Measurements from ENCODE around the gene DPRX.

DPRX gene

GRCh38 chr19:53631949-53632407 lies at the start of gene DPRX:
DPRX (plus strand) TSS chr19:53631999; CDS start chr19:53632107, 108 bp downstream.
- no peak for TF ChIP-seq CTCF (IDR thresholded peaks at IDR 0.05; ENCODE audit: low read depth, low read length, missing control alignments)
- in situ Hi-C loops (cut with HindIII; ENCODE audit: low sequenced_read_pairs) = no loop called here
- no peak within 1 kb of the TSS for H3K4me3 ChIP-seq (ENCODE audit: low read depth, low read length)
- DNase-seq (ENCODE audit: low read depth) = no peak

GRCh38 chr19:53583181-53583580 lies 48.6 kb upstream of the DPRX start:
- in situ Hi-C loops (cut with HindIII; ENCODE audit: low sequenced_read_pairs) = no loop called here
- H3K4me3 ChIP-seq (ENCODE audit: low read depth, low read length) = no peak overlapping the region
- no peak for TF ChIP-seq CTCF (IDR thresholded peaks at IDR 0.05; ENCODE audit: low read depth, low read length, missing control alignments)
- no peak for DNase-seq (ENCODE audit: low read depth)

GRCh38 chr19:53586277-53586691 lies 45.5 kb upstream of the DPRX start:
- no peak for TF ChIP-seq CTCF (IDR thresholded peaks at IDR 0.05; ENCODE audit: low read depth, low read length, missing control alignments)
- in situ Hi-C loops (cut with HindIII; ENCODE audit: low sequenced_read_pairs) = no loop called here
- no peak overlapping the region for H3K4me3 ChIP-seq (ENCODE audit: low read depth, low read length)
- DNase-seq (ENCODE audit: low read depth) = no peak

GRCh38 chr19:53594811-53595509 lies 36.8 kb upstream of the DPRX start:
- H3K4me3 ChIP-seq (ENCODE audit: low read depth, low read length) = no peak overlapping the region
- in situ Hi-C loops (cut with HindIII; ENCODE audit: low sequenced_read_pairs) = no loop called here
- no peak for DNase-seq (ENCODE audit: low read depth)
- no peak for TF ChIP-seq CTCF (IDR thresholded peaks at IDR 0.05; ENCODE audit: low read depth, low read length, missing control alignments)

GRCh38 chr19:53595510-53595867 lies 36.3 kb upstream of the DPRX start:
- in situ Hi-C loops (cut with HindIII; ENCODE audit: low sequenced_read_pairs) = no loop called here

GRCh38 chr19:53596056-53596455 lies 35.7 kb upstream of the DPRX start:
- no peak overlapping the region for H3K4me3 ChIP-seq (ENCODE audit: low read depth, low read length)
- no peak for DNase-seq (ENCODE audit: low read depth)
- in situ Hi-C loops (cut with HindIII; ENCODE audit: low sequenced_read_pairs) = no loop called here
- no peak for TF ChIP-seq CTCF (IDR thresholded peaks at IDR 0.05; ENCODE audit: low read depth, low read length, missing control alignments)

More at GRCh38 chr19:53595510-53595867, 36.3 kb upstream of the DPRX start:
- no peak overlapping the region for H3K4me3 ChIP-seq (ENCODE audit: low read depth, low read length)
- no peak for DNase-seq (ENCODE audit: low read depth)
- TF ChIP-seq CTCF (IDR thresholded peaks at IDR 0.05; ENCODE audit: low read depth, low read length, missing control alignments) = no peak

All from astrocyte of the cerebellum (primary cell).